Spleen (tissue), 7 donors: Measurements from ENCODE around the gene HS3ST4.

Experiments used
- CTCF ChIP-seq, 11 experiments: fragments of 200-600 bp in 7 of 11; fragments of 450-650 bp in 4 of 11; sonication (generic) in 4 of 11; IDR thresholded peaks in 8 of 11; conservative IDR thresholded peaks in 3 of 11; 1 replicate in 7 of 11; 2 replicates in 4 of 11; pipeline versions ENCODE4 v1.4.0 to v1.8.0; 2016 to 2021; ENCODE audit warnings: antibody characterized with exemption in 11 of 11, inconsistent platforms in 4 of 11, mild to moderate bottlenecking in 1 of 11
- POLR2A ChIP-seq, 3 donors: fragments of 450-650 bp; IDR thresholded peaks; one replicate each; pipeline ENCODE4 v1.5.1; 2017; ENCODE audit warnings: antibody characterized with exemption in 3 of 3, mild to moderate bottlenecking in 1 of 3
- POLR2AphosphoS5 ChIP-seq, 3 donors: sonication (generic); formaldehyde crosslinking; IDR thresholded peaks; one replicate each; pipeline ENCODE4 v1.5.1; 2017; ENCODE audit warnings: antibody characterized with exemption in 3 of 3
- donor health status: DM: no; HTN: no; CAD: no; lungs with moderate emphysema.
- donor health status: DM: no; HTN: no; CAD: no.
- donor health status: DM: no; HTN: no; CAD: no.

GRCh38 chr16:26186091-26186615 lies 494.4 kb downstream of the HS3ST4 start:
- TF ChIP-seq CTCF (IDR thresholded peaks at IDR 0.05 in 8 of 11, conservative IDR thresholded peaks at IDR 0.05 in 3 of 11) (no peak), POLR2AphosphoS5 (IDR thresholded peaks at IDR 0.05) (no peak), POLR2A (IDR thresholded peaks at IDR 0.05) (no peak)
